ENCODE measurements around the gene ZNF430.
"Not testable (repeated sequence)": the region's sequence is repeated elsewhere in the genome, so short reads cannot be mapped to it uniquely, and the experiment has no call there.

DNA sequence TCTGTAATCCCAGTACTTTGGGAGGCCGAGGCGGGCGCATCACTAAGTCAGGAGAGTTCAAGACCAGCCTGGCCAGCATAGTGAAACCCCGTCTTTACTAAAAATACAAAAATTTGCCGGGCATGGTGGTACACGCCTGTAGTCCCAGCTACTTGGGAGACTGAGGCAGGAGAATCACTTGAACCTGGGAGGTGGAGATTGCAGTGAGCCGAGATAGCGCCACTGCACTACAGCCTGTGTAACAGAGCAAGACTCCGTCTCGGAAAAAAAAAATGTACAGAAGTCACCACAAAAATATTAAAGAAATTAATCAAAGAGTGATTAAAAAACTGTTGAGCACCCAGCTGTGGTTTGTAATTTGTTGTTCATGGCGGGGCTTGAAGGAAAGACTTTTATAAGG lies 781 bp downstream of the ZNF430 start:
- TF ChIP-seq, protein P1, sequence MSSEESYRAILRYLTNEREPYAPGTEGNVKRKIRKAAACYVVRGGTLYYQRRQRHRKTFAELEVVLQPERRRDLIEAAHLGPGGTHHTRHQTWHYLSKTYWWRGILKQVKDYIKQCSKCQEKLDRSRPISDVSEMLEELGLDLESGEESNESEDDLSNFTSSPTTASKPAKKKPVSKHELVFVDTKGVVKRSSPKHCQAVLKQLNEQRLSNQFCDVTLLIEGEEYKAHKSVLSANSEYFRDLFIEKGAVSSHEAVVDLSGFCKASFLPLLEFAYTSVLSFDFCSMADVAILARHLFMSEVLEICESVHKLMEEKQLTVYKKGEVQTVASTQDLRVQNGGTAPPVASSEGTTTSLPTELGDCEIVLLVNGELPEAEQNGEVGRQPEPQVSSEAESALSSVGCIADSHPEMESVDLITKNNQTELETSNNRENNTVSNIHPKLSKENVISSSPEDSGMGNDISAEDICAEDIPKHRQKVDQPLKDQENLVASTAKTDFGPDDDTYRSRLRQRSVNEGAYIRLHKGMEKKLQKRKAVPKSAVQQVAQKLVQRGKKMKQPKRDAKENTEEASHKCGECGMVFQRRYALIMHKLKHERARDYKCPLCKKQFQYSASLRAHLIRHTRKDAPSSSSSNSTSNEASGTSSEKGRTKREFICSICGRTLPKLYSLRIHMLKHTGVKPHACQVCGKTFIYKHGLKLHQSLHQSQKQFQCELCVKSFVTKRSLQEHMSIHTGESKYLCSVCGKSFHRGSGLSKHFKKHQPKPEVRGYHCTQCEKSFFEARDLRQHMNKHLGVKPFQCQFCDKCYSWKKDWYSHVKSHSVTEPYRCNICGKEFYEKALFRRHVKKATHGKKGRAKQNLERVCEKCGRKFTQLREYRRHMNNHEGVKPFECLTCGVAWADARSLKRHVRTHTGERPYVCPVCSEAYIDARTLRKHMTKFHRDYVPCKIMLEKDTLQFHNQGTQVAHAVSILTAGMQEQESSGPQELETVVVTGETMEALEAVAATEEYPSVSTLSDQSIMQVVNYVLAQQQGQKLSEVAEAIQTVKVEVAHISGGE (CRISPR knock-in tag; IDR thresholded peaks at IDR 0.05) = not testable (repeated sequence)
- not testable (repeated sequence) for TF ChIP-seq ATF7 (IDR thresholded peaks at IDR 0.05; ENCODE audit: low read depth)
